ENCODE results near the gene DENND1A. TPM values are rescaled to one million over a fixed set of nuclear protein-coding genes. Genes with fewer than 3 reads are reported as not detected.
A peak's percentile ranks its signal among the peaks of the same experiment; 100 is the strongest.

Gene DENND1A
- polyA plus RNA-seq, 6 donors from 2014 or later, result 4.0 to 9.5 (median 5.3) TPM

- Mint-ChIP-seq H3K4me3 (no peak overlapping the region), H3K27me3 (no peaks in the 10 kb centered on the region), H3K27ac (peak overlapping the region in 2 of 6 donors; percentile 1 to 42), H3K36me3 (peaks cover 8 to 13% of the 10 kb centered on the region in 2 donors), H3K9me3 (no peaks in the 10 kb centered on the region), H3K4me1 (peaks cover 23 to 37% (median 33%) of the 10 kb centered on the region in 3 donors)
- ATAC-seq (ENCODE audit: low read depth in 2 of 2) (no peak), DNase-seq (no peak)
Measured at GRCh38 chr9:123691765-123692303, 238.1 kb downstream of the DENND1A start.

- Mint-ChIP-seq H3K9me3 (no peaks in the 10 kb centered on the region), H3K4me1 (peaks cover 26 to 44% (median 32%) of the 10 kb centered on the region in 3 donors), H3K27me3 (no peaks in the 10 kb centered on the region), H3K36me3 (peaks cover 8 to 13% of the 10 kb centered on the region in 2 donors), H3K4me3 (peak overlapping the region in 1 of 8 donors; percentile 42), H3K27ac (no peak overlapping the region)
- DNase-seq (no peak), ATAC-seq (ENCODE audit: low read depth in 2 of 2) (no peak)
Measured at GRCh38 chr9:123689701-123690428, 240.1 kb downstream of the DENND1A start.

GRCh38 chr9:123687246-123687751, 242.6 kb downstream of the DENND1A start:
- Mint-ChIP-seq H3K9me3 (no peaks in the 10 kb centered on the region), H3K27me3 (no peaks in the 10 kb centered on the region)
- DNase-seq, result no peak

GRCh38 chr9:123686829-123687192, 243.1 kb downstream of the DENND1A start:
- Mint-ChIP-seq H3K4me3 (no peak overlapping the region), H3K27me3 (no peaks in the 10 kb centered on the region), H3K27ac (no peak overlapping the region), H3K4me1 (peaks cover 29 to 52% (median 44%) of the 10 kb centered on the region in 3 donors), H3K9me3 (no peaks in the 10 kb centered on the region), H3K36me3 (peaks cover 8% of the 10 kb centered on the region in 2 donors)
- DNase-seq, result no peak
- ATAC-seq (ENCODE audit: low read depth in 2 of 2), result no peak

More at GRCh38 chr9:123687246-123687751, 242.6 kb downstream of the DENND1A start:
- peak overlapping the region in 3 of 6 donors; percentile 12 to 67 (median 48) for H3K27ac Mint-ChIP-seq
- peaks cover 33 to 56% (median 48%) of the 10 kb centered on the region in 3 donors for H3K4me1 Mint-ChIP-seq
- no peak for ATAC-seq (ENCODE audit: low read depth in 2 of 2)
- peaks cover 8% of the 10 kb centered on the region in 2 donors for H3K36me3 Mint-ChIP-seq
- H3K4me3 Mint-ChIP-seq, result no peak overlapping the region

- Mint-ChIP-seq H3K9me3 (no peaks in the 10 kb centered on the region), H3K36me3 (peaks cover 4 to 8% of the 10 kb centered on the region in 2 donors), H3K27me3 (no peaks in the 10 kb centered on the region), H3K4me1 (peaks cover 27 to 52% (median 39%) of the 10 kb centered on the region in 3 donors), H3K27ac (no peak overlapping the region), H3K4me3 (no peak overlapping the region)
- DNase-seq, result no peak
- ATAC-seq (ENCODE audit: low read depth in 2 of 2), result no peak
Measured at GRCh38 chr9:123686131-123686828, 243.6 kb downstream of the DENND1A start.

- no peak for DNase-seq
- H3K9me3 Mint-ChIP-seq, result no peaks in the 10 kb centered on the region
- H3K27ac Mint-ChIP-seq, result no peak overlapping the region
- peaks cover 0 to 11% of the 10 kb centered on the region in 2 donors for H3K36me3 Mint-ChIP-seq
- ATAC-seq (ENCODE audit: low read depth in 2 of 2), result no peak
- no peaks in the 10 kb centered on the region for H3K27me3 Mint-ChIP-seq
- H3K4me3 Mint-ChIP-seq, result no peak overlapping the region
- H3K4me1 Mint-ChIP-seq, result peaks cover 30 to 56% (median 38%) of the 10 kb centered on the region in 3 donors
Measured at GRCh38 chr9:123685489-123686083, 244.3 kb downstream of the DENND1A start.

- no peaks in the 10 kb centered on the region for H3K27me3 Mint-ChIP-seq
- peak overlapping the region in 5 of 8 donors; percentile 0 to 64 (median 26) for H3K4me3 Mint-ChIP-seq
- peak overlapping the region in 3 of 6 donors; percentile 3 to 90 (median 59) for H3K27ac Mint-ChIP-seq
- H3K36me3 Mint-ChIP-seq, result peaks cover 0 to 11% of the 10 kb centered on the region in 2 donors
- peaks cover 36 to 66% (median 48%) of the 10 kb centered on the region in 3 donors for H3K4me1 Mint-ChIP-seq
- no peaks in the 10 kb centered on the region for H3K9me3 Mint-ChIP-seq
- peak; percentile 85 to 88 for ATAC-seq (ENCODE audit: low read depth in 2 of 2)
- no peak for DNase-seq
Measured at GRCh38 chr9:123684393-123685149, 245.4 kb downstream of the DENND1A start.

GRCh38 chr9:123682746-123683145, 247.2 kb downstream of the DENND1A start:
- H3K4me1 Mint-ChIP-seq, result peaks cover 42 to 76% (median 64%) of the 10 kb centered on the region in 3 donors

GRCh38 chr9:123680352-123680751, 249.6 kb downstream of the DENND1A start:
- peak overlapping the region in 2 of 6 donors; percentile 11 to 56 for H3K27ac Mint-ChIP-seq
- DNase-seq (no peak), ATAC-seq (ENCODE audit: low read depth in 2 of 2) (no peak)
- no peaks in the 10 kb centered on the region for H3K27me3 Mint-ChIP-seq
- peaks cover 0 to 11% of the 10 kb centered on the region in 2 donors for H3K36me3 Mint-ChIP-seq
- H3K4me3 Mint-ChIP-seq, result peak overlapping the region in 1 of 8 donors; percentile 47
- no peaks in the 10 kb centered on the region for H3K9me3 Mint-ChIP-seq
- peaks cover 41 to 67% (median 59%) of the 10 kb centered on the region in 3 donors for H3K4me1 Mint-ChIP-seq

More at GRCh38 chr9:123682746-123683145, 247.2 kb downstream of the DENND1A start:
- peak overlapping the region in 1 of 6 donors; percentile 1 for H3K27ac Mint-ChIP-seq
- no peak overlapping the region for H3K4me3 Mint-ChIP-seq
- no peak for ATAC-seq (ENCODE audit: low read depth in 2 of 2)
- peaks cover 0 to 11% of the 10 kb centered on the region in 2 donors for H3K36me3 Mint-ChIP-seq
- no peak for DNase-seq
- H3K27me3 Mint-ChIP-seq, result no peaks in the 10 kb centered on the region
- no peaks in the 10 kb centered on the region for H3K9me3 Mint-ChIP-seq

GRCh38 chr9:123679330-123679987, 250.5 kb downstream of the DENND1A start:
- Mint-ChIP-seq H3K9me3 (no peaks in the 10 kb centered on the region), H3K36me3 (peaks cover 3 to 16% of the 10 kb centered on the region in 2 donors), H3K27me3 (no peaks in the 10 kb centered on the region), H3K27ac (peak overlapping the region; percentile 55 to 89 (median 74)), H3K4me3 (peak overlapping the region in 7 of 8 donors; percentile 65 to 87 (median 71)), H3K4me1 (peaks cover 34 to 59% (median 50%) of the 10 kb centered on the region in 3 donors)
- peak; percentile 88 to 91 for ATAC-seq (ENCODE audit: low read depth in 2 of 2)
- peak; percentile 31 for DNase-seq

- DNase-seq (no peak), ATAC-seq (ENCODE audit: low read depth in 2 of 2) (no peak)
- H3K36me3 Mint-ChIP-seq, result peaks cover 4 to 22% of the 10 kb centered on the region in 2 donors
- peaks cover 0 to 4% (median 1%) of the 10 kb centered on the region in 7 donors for H3K9me3 Mint-ChIP-seq
- peak overlapping the region in 4 of 8 donors; percentile 71 to 87 (median 74) for H3K4me3 Mint-ChIP-seq
- H3K27me3 Mint-ChIP-seq, result no peaks in the 10 kb centered on the region
- peak overlapping the region in 4 of 6 donors; percentile 66 to 89 (median 76) for H3K27ac Mint-ChIP-seq
- H3K4me1 Mint-ChIP-seq, result peaks cover 31 to 53% (median 45%) of the 10 kb centered on the region in 3 donors
Measured at GRCh38 chr9:123678878-123679329, 251.0 kb downstream of the DENND1A start.

All from naive B cell (primary cell).